T-helper 22 cell (primary cell): ENCODE data around the gene PTGER2.

Experiments used
- DNase-seq: peaks from one replicate; pipeline ENCODE4 v3.0.0-alpha.2; 2020; ENCODE audit warnings: low read depth

Gene PTGER2, protein sequence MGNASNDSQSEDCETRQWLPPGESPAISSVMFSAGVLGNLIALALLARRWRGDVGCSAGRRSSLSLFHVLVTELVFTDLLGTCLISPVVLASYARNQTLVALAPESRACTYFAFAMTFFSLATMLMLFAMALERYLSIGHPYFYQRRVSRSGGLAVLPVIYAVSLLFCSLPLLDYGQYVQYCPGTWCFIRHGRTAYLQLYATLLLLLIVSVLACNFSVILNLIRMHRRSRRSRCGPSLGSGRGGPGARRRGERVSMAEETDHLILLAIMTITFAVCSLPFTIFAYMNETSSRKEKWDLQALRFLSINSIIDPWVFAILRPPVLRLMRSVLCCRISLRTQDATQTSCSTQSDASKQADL

DNA sequence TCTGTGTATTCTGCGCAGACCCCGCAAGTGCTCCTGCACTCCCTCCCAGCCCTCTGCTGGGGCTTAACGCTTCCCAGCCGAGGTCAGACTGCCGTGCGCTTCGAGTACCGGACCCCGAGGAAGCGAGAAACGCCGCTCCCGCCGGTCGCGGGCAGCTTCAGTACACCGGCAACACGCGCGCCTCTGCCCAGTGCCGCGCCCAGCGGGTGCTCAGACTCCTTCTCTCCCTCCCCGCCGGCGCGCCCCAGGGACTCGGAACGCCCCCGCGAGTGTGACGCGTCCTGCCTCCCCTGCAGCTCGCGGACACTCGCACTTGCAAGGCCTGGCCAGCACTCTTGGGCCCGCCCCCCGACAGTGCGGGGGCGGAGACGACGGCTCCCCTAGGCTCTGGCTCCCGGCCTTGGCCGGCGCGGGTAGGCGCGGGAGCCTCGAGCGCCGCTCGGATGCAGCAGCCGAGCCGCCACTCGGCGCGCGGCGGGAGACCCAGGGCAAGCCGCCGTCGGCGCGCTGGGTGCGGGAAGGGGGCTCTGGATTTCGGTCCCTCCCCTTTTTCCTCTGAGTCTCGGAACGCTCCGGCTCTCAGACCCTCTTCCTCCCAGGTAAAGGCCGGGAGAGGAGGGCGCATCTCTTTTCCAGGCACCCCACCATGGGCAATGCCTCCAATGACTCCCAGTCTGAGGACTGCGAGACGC lies at the start of gene PTGER2:
Gene PTGER2, plus strand, starts transcription at position 410 of the 692 bp plus-strand sequence. Its CDS starts 237 bp downstream, at position 647.
- peak; percentile 70 for DNase-seq

DNA sequence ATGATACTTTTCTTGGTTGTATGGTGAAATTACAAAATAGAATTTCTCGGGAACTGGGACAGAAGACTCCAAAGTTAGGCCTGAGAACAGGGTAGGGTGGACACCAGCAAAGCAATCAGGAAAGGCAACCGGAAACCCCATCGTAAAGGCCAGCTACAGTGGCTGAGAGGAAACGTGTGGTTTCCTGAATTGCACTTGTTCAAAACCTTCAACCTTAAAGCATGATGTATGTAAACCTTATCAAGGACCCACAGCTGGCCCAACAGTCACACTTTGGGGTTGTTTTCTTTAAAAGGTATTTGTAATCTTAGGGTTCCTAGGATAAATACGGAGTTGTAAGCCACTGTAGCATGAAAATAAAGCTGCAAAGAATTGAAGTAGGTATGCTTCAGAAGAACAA lies 48.9 kb upstream of the PTGER2 start:
- DNase-seq = no peak

DNA sequence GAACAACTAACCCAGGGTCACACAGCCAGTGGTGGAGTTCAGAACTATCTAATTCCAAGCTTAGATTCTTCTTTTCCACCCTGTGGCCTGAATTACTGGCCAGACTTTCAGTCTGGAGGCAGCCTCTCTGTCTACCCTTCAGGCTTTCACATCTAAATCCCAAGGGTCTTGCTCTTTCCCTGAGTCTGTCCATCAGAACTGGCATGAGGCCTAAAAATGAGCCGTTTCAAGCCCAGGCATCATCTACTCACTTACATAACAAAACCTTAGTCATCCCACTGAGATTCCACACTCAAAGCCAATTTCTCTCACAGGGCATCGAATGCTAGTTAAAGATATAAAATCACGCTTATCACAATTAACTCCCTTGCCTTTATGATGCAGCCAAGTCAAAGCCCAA lies 47.9 kb upstream of the PTGER2 start:
- DNase-seq = no peak

DNA sequence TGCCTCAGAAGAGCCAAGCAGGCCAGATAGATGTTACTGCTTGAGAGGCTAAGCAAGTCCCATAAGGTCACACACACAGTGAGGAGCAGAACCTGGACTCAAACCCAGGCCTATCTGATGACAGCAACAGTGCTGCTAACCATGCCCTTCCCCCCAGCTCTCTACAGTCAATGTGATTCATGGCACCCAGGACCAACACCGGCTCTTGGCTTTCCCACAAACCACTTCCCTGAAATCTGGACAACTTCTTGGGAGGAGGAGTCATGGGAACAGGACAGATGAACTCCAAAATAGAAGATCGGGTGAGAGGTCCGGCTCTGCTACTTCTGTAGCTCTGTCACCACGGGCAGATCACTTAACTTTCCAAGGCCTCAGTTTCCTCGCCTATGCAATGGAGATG lies 47.3 kb upstream of the PTGER2 start:
- DNase-seq = no peak

DNA sequence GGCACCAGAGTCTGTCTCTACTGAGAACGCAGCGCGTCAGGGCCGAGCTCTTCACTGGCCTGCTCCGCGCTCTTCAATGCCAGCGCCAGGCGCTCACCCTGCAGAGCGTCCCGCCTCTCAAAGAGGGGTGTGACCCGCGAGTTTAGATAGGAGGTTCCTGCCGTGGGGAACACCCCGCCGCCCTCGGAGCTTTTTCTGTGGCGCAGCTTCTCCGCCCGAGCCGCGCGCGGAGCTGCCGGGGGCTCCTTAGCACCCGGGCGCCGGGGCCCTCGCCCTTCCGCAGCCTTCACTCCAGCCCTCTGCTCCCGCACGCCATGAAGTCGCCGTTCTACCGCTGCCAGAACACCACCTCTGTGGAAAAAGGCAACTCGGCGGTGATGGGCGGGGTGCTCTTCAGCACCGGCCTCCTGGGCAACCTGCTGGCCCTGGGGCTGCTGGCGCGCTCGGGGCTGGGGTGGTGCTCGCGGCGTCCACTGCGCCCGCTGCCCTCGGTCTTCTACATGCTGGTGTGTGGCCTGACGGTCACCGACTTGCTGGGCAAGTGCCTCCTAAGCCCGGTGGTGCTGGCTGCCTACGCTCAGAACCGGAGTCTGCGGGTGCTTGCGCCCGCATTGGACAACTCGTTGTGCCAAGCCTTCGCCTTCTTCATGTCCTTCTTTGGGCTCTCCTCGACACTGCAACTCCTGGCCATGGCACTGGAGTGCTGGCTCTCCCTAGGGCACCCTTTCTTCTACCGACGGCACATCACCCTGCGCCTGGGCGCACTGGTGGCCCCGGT lies 46.4 kb upstream of the PTGER2 start, which contains the start of gene PTGDR:
Gene PTGDR, plus strand, starts transcription at position 198 of the 778 bp plus-strand sequence. Its CDS starts 117 bp downstream, at position 315.
- DNase-seq = no peak

DNA sequence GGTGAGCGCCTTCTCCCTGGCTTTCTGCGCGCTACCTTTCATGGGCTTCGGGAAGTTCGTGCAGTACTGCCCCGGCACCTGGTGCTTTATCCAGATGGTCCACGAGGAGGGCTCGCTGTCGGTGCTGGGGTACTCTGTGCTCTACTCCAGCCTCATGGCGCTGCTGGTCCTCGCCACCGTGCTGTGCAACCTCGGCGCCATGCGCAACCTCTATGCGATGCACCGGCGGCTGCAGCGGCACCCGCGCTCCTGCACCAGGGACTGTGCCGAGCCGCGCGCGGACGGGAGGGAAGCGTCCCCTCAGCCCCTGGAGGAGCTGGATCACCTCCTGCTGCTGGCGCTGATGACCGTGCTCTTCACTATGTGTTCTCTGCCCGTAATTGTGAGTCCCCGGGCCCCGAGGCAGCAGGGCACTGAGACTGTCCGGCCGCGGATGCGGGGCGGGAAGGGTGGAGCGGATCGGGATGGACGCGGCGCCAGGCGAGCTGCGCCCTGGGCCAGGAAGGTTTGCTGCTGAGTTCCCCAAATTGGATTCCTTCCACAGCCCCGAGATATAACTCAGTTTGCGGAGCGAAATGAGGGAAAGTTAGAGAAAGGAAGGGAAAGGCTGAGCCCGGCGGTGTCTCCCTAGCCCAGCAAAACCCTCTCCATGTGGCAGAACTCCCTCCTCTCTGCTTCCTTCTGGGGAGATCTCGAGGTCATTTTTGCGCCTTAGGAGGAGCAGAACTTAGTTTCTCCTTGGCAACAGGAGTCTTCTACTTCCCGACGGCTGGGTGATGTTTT lies 45.6 kb upstream of the PTGER2 start:
- no peak for DNase-seq

DNA sequence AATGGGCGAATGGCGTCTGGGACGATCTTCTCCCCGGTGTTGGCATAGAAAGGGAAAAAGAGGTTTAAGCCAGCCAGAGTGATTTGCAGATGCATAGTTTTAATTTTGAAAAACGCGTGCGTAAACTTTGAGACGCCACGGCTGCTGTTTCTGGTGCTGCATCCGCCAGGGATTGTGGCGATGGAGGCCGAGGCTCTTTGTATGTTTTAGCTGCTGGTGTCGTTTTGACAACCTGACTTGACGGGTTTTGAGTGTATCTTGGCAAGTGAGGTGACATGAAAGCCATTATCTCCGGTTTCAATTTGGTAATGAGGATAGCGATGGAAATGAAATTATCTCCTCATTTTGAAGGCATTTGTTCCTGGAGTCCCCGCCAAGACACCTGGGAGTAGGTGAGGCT lies 45.0 kb upstream of the PTGER2 start:
- no peak for DNase-seq

DNA sequence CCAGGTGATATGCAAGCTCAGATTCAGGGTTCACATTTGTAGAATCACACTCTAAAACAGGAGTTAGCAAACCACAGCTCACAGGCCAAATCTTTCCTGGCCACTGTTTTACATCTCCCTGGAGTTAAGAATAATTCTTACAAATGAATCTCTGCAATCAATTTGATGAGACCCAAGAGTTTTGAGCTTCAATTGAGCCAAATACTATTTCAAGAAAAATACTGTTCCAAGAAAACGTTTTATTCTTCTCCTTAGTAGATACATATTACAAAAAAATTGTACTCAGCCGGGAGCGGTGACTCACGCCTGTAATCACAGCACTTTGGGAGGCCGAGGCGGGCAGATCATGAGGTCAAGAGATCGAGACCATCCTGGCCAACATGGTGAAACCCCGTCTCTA lies 44.1 kb upstream of the PTGER2 start:
- no peak for DNase-seq

DNA sequence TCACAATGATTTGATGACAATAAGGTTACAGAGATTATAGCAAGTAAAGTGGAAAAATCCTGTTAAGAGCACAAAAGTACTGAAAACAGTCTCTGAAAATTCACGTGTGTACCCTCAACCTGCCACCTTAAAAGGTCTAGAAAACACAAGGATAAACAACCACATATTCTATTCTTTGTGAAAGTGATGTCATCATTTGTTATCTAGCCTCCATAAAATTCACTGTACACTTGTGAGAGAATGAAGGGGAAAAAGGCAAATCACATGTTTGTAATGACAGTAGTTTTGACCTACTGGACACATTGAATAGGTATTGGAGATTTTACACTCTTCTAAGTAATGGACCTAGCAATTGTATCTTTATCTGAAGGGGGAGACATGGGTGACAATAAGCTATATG lies 42.6 kb upstream of the PTGER2 start:
- no peak for DNase-seq

DNA sequence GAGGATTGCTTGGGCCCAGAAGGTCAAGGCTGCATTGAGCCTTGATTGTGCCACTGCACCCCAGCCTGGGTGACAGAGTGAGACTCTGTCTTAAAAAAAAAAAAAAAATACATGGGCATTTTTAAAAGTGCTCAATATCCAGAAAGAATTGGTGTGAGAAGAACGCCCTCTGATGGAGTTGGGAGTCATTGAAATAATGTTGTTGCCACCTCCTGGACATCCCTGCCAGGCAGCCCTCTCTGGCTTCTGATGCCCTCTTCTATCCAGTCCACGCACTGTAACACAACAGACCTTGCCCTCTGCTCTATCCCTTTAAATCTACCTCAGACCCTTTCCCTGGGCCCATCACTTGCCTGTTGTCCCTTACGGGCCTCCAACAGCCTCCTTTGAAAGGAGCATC lies 41.7 kb upstream of the PTGER2 start:
- DNase-seq = no peak

DNA sequence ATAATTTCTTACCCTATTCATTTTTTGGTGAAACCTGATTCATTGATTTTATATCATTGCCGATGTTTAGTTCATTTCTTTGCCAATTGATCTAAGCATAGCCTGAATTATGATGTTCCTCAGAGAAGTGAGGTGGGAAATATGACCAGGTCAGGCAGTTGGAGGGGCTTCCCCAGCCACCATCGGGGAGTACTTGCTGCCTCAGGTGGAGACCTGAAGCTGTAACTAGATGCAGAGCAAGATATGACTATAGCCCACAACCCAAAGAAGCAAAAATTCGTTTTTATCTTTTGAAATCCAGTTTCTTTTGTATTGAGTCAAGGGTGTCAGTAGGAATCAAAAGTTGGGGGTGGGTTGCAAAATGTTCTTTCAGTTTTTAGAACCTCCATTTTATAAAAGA lies 38.7 kb upstream of the PTGER2 start:
- no peak for DNase-seq

DNA sequence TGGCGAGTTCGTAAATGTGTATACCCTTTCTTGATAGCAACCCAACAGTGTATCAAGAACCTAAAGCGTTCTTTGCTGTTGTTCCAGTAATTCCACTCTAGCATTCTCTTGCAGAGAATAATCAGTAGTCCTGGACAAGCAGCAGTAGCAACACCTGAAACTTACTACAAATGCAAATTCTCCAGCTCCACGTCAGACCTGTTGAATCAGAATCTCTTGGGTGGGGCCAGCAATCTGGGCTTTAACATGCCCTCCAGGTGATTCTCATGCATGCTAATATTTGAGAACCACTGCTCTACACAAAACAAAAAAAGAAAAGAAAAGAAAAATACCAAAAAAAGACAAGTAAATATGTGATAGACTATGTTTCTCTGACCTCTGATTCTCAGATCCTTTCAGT lies 36.6 kb upstream of the PTGER2 start:
- no peak for DNase-seq

DNA sequence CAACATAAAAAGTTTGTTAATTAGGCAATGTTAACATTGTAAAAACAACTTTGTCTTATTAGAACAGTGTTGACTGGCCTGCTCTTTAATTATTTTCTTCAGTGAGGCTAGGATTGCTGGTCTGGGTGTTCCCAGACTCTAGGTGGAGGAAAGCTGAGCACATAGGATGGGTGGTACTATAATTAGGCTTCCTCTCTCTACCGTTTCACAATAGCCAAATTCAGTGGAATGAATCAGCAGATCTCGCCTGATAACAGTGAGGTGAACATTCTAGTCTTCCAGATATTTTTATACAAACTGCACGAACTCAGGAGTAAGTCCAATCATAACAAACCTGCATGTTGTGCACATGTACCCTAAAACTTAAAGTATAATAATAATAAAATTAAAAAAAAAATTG lies 34.7 kb upstream of the PTGER2 start:
- no peak for DNase-seq

DNA sequence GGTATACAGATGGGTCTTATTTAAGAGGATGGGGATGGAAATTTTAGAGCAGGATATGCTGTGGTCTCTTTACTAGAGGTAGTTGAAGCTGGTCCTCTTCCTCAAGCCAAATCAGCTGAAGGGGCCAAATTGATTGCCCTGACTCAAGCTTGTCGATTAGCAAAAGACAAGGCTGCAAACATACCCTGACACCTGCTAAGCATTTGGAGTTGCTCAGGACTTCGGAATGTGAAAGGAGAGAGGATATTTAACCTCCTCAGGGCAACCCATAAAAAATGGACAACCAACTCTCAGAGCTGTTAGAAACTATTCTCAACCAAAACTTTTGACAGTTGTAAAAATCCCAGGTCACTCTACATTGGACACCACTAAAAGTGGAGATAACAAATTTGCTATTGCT lies 31.0 kb upstream of the PTGER2 start:
- DNase-seq = no peak

DNA sequence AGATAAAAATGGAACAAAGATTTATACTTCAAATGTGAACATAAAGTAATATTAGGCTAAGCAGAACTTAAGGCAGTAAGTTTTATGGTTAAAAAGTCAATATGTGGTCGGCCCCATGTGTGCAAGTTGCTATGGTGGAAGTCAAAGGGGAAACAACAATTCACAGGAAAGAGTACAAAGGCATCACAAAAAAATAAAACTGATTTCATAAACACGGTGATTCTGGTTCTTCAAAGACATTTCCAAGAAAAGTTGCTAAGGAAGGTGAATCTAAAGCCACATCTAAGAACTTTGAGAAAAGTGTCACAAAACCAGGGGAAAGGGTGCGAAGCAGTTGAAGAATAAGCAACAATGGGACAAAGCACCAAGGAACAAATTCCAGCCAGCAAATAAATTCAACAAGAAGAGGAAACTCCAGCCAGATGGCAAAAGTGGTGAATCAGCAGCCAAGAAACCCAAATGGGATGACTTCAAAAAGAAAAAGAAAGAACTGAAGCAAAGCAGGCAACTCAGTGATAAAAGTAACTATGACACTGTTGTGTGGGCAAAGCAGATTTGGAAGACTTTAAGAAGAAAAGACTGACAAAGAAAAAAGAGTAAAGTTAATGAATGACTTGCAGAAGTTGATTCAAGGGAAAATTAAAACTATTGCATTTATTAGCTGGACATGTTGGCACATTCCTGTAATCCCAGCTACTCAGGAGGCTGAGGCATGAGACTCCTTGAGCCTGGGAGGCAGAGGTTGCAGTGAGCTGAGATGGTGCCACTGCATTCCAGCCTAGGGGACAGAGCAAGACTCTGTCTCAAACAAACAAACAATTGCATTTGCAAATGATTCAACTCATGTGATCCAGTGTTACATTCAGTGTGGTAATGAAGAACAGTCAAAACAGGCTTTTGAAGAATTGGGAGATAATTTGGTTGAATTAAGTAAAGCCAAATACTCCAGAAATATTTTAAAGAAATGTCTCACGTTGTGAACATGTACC lies 27.2 kb upstream of the PTGER2 start:
- DNase-seq = no peak

DNA sequence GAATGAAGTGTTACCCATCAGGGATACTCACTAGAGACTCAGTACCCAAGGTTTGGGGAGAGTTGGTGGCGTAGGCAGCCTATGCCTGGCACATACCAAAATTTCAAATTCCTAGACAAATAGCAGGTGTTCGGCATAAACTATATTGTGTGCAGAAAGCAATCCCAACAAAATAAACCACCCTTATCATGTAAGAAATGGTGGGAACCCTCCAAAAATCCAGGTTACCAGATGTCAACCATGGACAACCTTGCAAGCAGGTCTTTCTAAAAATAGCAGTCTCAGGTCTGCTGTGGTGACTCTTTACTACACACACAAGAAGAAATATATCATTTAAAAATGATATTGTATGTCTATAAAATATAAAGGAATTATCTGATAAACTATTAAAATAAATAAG lies 17.7 kb upstream of the PTGER2 start:
- no peak for DNase-seq

DNA sequence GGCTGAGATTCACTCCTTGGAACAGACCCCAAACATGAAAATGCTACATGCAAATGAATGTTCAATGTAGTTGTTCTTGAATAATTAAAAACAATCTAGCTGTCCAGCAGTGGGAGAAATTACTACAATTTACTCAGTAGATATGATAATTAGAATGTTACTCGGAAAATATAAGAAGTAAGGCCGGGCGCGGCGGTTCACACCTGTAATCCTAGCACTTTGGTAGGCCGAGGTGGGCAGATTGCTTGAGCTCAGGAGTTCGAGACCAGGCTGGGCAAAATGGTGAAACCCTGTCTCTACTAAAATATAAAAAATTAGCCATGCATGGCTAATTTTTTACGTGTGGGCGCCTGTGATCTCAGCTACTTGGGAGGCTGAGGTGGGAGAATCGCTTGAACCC lies 15.3 kb upstream of the PTGER2 start:
- DNase-seq = no peak

DNA sequence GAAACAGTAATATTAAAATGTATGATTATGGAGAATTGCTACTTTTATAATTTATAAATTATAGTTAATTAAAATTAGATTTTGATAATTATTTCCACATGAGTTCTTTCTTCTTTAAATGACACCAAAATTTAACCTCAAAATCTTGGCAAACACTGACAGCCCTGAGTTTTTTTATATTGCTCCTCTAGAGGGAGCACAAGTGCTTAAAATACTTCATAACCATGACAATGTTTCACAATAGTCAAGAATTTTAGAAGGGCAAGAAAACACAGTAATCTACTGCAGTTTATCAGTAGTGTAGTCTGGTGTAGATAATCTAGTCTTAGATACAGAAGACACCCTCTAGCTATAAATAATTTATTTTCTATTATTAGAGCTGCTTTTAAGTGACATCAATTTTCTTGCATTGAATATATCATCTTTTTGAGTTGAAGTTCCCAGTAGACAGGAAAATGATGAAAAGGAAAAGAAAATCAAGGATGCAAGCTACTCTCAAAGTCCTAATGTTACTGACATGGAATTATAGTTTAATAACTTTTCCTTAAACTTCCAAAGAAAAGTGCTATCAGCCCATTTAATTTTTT lies 14.3 kb upstream of the PTGER2 start:
- no peak for DNase-seq

DNA sequence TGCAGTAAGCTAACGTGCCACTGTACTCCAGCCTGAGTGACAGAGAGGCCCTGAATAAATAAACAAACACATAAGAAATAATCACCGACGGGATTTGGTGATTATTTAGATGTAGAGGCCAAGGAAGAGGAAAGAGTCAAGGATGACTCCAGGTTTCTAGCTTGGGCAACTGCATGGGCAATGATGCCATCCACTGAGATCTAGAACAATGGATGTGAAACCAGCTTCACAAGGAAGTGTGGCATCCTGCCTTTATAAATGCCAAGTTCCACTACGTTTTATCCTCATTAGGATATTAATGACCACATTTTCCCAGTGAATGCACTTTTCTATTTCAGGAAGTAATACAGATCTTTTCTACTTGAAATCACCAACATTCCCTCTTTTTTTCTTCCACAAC lies 10.9 kb upstream of the PTGER2 start:
- DNase-seq = no peak

DNA sequence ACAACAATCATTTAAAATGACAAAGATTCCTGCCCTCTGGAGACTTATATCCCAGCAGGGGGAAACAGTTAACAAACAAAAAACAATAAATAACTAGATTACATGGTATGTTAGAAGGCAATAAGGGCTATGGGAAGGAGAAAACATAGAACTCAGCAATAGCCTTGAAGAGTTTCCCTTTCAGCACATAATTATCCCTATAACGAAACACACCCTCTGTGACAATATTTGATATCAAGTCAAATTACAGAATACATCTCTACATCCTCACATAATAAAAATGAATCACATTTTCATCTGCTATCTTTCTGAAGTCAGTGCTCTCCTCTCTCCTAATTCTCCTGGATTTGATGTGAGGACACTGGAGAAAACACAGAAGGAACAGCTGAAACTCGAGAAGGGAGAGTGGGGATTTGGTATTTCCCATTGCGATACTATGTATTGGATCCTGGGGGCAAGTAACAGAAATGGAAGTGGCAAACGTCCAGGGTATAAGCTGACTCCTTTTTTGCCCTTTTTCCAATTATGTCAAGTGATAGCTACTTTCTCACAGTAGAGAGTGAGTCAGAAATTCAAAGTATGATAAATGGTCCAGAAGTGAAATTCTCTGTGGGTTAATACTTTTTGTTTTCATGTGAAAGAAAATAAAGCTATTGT lies 9.7 kb upstream of the PTGER2 start:
- DNase-seq = no peak
